Activated CD4-positive, alpha-beta T cell treated with anti-CD3 and anti-CD28 coated beads for 48 hours (primary cell): ENCODE measurements around the gene SDHB.

Experiments
- DNase-seq: peaks from one replicate; pipeline ENCODE4 v3.0.0-alpha.2; 2020

SDHB gene

DNA sequence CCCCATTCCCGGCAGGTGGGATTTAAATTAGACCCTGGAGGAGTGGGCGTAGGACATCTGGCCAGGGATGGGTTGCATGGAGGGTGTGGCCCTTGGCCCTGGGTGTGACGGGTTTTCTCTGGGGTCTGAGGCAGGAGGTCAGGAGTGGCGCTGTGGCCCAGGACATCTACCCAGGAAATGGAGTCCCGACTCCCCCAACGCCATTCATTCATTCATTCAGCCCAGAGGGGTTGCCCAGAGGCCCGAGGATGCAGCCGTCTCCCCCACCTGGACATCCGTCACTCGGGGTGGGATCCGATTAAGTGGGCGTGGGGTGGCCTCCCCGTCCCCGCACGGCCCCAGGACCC, 42.8 kb downstream of the SDHB start:
- DNase-seq, result no peak

GRCh38 chr1:17009706-17010105, 44.1 kb downstream of the SDHB start:
- no peak for DNase-seq

DNA sequence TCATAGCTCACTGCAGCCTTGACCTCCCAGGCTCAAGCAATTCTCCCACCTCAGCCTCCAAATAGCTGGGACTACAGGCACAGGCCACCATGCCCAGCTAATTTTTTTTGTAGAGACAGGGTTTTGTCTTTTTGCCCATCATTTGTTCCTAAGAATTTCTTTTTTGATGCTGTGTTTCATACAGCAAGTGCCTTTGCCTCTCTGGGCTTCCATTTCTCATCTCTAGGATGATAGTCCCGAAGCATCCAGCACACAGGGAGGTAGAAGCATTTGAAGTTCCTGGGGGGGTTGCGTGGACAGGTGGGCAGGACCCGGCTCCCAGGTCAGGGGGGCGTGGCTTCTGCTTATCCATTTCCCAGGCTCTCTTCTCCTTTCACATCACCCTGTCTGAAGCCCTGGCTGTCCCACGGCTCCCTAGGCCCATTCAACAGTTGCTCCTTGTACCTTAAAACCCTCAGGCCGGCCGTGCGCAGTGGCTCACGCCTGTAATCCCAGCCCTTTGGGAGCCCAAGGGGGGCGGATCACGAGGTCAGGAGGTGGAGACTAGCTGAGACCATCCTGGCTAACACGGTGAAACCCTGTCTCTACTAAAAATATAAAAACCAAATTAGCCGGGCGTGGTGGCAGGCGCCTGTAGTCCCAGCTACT, 45.5 kb downstream of the SDHB start:
- DNase-seq, result no peak

GRCh38 chr1:17007121-17007520, 46.7 kb downstream of the SDHB start:
- no peak for DNase-seq

DNA sequence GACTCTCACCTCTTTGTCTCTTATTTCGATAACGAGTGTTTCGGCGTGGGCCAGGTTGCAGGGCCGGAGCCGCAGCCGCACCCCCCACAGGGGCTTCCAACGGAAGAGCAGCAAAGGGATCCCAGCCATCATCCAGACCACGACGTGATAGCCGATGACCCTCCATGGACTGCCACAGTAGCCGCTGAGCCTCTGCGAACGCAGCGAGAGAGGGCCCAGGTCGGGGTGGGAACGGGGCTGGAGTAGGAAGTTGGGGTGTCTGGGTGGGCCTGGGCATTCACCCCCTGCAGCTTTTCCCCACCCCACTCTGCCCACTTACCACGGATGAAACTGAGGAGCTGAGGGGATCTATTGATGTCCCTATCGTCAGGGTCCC, 48.5 kb downstream of the SDHB start:
- no peak for DNase-seq

DNA sequence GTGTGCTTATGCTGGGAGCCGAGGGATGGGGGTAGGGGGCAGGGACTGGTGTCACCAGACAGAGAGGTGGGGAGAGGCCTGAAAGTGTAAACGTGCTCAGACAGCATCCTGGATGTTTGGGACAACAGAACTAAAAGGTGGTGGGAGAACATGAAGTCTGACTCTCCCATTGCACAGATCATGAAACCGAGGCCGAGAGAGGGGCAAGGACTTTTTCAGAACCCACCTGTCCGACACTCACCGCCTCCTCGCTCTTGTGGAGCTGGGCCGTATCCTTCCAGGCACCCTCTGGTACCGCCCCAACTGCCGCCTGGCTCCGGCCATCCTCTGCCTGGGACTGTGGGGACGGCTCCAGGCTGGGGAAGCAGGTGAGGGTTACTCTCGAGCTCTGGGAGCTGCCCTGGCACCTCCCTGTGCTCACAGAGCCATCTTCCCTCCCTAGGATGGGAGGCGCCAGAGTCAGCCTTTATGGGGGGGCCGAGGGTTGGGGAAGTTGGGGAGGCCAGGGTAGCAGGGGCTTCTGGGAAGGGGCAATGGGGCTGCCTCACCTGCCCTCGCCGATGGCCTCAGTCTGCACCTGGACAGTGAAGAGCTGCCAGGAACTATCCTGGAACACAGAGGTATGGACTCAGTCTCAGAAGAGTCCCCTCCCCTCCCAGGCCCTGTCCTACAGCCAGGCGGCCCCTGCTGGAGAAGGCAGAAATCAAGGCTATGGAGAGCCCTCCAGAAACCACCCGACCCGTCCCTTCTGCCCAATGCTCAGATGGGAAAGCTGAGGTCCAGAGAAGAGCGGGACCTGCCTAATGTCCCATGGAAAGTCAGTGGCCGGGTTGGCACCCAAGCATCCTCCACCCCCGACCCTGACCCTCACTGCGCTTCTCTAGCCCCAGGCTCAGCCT, 49.1 kb downstream of the SDHB start:
- no peak for DNase-seq

DNA sequence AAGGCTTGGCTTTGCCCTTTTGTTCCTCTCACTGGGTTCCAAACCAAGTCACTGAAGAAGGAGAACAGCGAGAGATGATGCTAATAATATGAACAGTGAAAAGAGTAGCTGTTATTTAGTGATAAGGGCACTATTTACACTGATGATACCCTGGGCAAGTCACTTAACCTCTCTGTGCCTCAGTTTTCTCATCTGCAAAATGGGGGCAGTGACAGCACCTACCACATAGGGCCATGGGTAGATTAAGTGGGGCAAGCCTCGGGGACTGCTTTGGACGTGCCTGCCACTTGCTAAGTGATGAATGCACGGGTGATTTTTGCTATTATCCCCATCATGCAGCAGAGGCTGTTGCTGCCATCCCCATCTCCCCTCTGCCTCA, 51.3 kb downstream of the SDHB start:
- no peak for DNase-seq

DNA sequence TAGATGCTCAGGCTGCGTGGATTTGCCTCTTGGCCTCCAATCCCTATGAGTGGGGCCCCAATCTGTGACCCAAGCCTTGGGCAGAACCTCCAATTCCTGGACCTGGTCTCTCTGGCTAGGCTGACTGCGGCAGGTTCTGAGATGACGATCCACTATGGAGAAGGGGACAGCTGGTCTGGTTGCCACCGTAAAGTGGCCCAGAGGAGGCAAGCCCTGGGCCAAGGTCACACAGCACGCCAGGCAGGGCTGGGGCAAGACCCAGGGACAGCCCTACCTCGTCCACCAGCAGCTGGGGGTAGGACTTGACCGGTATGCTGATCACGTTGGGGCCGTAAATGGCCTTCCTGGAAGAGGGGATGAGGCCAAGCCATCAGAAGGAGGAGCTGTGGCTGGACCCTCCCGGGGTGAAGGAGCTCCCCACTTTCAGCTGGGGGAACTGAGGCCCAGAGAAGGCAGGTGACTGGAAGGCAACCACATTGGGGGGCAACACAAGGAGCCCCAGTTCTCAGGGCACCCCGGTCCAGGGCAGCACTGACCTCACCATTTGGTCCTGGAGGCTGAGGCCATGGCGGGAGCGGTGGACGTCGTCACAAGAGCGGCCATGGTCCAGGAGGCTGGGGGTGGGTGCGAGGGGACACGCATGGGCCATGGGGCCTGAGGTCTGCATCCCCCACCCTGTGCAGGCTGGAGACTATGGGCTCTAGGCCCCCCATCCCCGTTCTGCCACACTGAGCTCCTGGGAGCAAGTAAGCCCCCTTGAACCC, 51.9 kb downstream of the SDHB start:
- DNase-seq, result no peak

GRCh38 chr1:16999863-17000262, 54.0 kb downstream of the SDHB start:
- no peak for DNase-seq

DNA sequence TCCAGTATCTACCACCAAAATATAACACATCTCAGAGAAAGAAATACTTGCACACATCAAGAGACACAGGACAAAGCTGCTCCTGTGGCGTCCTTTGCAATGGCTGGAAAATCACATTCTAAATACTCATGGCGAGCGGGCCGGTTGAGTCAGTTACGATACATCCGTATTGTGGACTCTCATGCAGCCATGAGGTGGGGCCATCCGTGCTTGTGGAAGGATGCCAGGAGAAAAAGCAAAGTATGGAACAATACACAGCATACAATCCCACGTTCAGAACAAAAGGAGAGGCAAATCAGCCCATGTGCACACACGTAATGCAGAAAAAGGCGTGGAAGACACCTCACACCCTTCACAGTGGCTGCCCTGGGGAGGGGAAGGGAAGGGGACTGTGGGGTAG, 55.2 kb downstream of the SDHB start:
- no peak for DNase-seq

GRCh38 chr1:16996845-16997244, 57.0 kb downstream of the SDHB start:
- DNase-seq, result no peak

DNA sequence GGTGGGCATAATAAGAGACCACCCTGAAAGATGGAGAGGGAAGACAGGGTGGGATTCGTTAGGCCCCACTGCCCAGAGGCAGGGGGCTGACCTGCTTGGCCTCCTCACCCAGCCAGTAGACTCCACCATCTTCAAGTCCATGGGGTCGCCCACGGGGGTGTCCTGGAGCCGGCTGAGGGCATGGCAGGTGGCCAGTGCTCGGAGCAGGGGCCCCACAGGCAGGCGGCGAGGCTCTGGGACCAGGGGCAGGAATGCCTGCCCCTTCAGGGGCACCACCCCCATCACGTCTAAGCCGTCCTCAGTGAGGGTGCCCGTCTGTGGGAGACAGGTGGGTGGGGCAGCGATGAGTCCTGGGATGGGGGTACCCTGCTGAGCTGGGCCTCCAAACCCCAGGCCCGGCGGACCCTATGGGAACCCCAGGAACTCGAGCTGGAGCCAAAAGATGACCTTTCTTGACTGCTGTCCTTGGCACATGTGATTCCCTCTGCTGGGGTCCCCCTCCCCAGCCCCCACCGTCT, 60.3 kb downstream of the SDHB start:
- DNase-seq, result no peak

DNA sequence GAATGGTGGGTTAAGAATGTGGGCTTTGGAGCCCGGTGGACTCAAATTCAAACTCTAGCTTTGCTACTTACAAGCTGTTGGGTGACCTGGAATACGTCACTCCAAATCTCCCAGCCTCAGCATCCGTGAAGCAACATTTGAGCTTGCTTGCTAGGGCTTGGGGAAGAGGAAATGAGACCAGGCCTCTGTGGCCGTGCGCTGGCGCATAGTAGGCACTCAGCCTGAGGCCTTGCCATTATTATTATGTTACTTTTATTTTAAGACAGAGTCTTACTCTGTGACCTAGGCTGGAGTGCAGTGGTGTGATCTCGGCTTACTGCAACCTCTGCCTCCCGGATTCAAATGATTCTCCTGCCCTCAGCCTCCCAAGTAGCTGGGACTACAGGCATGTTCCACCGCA, 61.2 kb downstream of the SDHB start:
- DNase-seq, result no peak

DNA sequence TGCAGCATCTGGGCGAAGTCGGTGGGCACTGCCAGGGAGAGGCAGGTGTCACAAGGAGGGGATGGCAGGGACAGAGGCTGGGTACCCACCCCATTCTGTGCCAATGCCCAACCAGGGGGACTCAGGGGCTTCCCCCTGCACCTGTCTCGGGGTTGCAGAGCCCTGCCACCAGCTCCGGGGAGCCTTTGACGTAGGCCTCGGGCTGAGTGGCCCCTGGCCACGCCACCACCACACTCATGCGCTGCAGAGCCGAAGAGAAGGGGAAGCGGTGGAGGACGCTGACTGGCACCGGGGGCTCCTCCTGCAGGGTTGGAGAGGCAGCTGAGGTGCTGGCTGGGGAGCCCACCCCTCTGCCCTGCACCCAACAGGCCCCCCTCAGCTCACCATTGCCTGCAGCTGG, 61.7 kb downstream of the SDHB start:
- DNase-seq, result no peak

DNA sequence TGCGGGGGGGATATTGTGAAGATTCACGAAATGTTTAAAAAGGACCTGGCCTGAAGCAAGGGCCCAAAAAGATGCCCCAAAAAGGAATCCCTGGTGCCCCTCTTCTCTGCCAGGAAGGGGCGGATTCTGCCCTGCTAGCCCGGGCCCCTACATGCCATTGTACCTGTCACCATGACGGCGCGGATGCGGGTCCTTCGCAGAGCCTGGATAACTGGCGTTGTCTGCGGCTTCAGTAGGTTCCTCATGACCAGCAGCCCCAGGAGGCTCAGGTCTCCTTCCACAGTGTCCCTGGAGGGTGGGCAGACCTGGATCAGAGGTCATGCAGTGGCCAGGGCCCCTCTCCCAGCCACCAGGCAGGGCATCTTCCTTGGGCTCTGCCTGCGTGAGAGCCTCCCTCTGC, 62.3 kb downstream of the SDHB start:
- no peak for DNase-seq

DNA sequence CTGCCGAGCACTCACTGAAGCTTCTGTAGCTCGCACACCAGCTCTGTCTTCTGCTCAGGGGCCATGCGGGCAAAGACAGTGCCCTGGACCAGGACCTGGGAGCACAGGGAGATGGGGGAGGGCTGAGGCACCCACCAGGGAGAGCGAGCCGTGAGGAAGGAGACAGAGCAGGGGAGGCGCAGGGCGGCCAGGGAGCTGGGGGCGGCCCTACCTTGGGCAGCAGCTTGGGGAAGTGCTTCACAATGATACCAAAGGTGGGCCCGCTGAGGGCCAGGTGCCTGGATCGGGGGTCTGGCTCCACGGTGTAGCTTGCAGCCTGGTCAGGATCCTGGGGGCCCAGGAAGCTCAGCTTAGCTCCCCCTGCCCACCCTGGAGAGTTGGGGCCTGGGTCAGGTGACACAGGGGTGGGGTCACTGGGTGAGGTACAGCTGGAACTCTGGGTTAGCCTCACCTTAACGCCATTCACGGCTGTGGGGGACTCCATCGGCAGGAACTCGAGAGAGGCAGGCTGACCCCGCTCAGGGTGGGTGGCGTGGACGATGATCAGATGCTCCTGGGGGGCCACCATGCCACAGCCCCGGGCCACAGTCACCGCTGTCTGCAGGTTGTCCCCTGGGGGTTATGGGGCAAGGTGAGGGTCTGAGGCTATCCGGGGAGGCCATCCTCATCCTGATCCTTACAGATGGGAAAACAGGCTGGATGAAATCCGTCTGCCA, 64.0 kb downstream of the SDHB start:
- DNase-seq, result no peak

GRCh38 chr1:16988210-16988609, 65.6 kb downstream of the SDHB start:
- DNase-seq, result no peak

DNA sequence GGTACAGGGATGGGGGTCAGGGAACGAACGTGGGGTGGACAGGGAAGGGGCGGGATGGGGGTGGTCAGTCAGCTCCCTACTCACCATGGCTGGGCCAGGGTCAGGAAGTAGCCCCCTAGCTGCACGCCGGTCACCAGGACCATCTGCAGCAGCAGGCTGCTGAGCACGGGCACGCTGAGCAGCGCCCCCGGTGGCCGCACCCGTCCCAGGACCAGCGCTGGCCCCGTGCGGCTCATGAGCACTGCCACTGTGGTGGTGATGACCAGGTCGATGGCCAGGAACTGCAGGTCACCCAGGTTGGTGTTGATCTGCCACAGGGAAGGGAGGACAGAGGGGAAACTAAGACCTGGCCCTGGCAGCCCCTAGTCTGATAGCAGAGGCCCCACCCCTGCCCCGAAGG, 66.9 kb downstream of the SDHB start:
- DNase-seq, result peak; percentile 15

DNA sequence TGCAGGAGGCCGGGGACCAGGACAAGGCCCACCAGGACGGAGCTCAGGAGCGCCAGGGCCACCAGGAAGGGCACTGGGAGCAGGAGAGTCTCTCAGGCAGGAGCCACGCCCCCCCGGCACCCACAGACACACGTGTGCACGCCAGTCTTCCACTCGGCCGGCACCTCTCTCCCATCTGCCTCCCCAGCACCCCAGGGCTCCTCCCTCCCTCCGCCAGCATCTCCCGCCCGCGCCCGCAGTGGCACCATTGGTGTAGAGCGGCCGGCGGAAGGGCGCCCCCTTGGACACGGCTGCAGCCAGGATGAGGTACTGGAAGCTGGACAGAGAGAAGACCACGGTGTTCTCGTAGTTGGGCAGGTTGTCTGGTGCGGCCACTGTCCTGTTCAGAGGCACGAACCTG, 67.3 kb downstream of the SDHB start:
- DNase-seq, result no peak

DNA sequence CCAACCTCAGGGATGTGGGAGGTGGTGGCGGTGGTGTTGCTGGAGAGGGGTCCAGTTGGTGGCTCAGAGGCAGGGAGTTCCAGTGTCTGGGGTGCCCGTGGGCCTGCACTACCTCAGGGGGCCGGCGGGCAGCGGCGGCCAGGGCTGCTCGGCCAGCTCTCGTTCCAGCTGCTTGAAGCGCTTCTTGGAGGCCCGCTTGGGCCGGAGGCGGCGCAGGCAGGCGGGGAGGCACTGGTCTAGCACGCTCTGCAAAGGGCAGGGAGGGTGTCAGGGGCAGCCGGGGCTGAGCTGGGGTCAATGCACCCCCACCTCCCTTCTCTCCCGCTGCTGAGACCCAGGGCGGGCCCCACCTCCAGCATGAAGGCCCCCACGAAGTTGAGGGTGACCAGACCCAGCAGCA, 67.7 kb downstream of the SDHB start:
- DNase-seq, result no peak

DNA sequence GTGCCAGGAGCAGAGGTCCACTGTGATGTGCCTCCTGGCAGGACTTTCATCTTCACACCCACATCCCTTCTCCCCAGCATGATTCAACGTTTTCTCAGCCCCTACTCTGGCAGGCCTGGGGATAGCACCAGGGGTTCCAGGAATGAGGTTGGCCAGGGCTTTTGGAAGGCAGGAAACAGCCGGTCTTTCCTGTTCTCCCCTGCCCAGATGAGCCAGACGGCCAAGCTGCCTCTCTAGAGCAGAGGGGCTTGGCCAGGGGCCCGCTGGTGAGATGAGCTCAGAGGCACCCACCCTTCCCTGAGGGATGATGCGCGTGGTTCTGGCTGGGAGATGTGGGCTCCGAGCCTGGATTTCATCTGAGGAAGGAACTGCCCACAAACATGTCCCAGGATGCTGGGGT, 69.1 kb downstream of the SDHB start:
- DNase-seq, result no peak

DNA sequence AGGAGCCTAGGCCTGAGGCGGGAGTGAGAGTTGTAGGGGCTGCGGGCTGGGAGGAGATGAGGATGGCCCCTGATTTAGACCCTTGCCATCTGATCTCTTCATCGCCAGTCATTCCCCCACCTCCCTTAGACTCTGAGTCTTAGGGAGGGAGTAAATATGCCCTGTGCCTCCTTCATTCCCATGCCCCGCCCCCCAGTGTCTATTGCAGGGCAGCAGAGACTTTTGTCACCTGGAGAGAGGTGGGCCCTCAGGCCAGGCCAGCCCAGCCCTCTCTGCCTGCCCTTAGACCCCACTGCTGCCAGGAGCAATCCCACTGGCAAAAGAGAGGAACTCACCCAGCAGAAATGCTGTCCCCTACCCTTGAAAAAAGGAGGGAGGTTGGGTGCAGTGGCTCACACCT, 70.2 kb downstream of the SDHB start:
- DNase-seq, result no peak

DNA sequence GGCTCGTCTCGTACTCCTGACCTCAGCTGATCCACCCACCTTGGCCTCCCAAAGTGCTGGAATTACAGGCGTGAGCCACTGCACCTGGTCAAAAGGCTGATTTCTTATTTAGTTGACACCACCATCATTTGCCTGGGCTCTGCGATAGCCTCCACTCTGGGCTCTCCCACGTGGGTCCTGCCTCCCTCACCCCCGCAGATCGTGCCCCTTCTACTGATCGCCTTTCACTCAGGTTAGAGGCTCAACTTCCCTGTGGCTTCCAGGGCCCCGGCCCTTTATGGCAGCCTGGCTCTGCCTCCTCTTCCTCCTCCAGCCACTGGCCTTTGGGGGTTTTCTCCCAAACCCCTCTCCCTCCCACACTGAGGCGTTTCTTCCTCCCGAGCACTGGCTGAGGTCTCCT, 70.9 kb downstream of the SDHB start:
- DNase-seq, result no peak
